ENCODE measurements around the gene RNLS.
A peak's percentile ranks its signal among the peaks of the same experiment; 100 is the strongest.

RNLS gene

GRCh38 chr10:88457660-88458059 is 125.5 kb downstream of the RNLS start:
- Histone ChIP-seq H3K9me3 (ENCODE audit: low read length) (no peaks in the 10 kb centered on the region), H3K9ac (ENCODE audit: low read length) (no peak overlapping the region), H2AFZ (ENCODE audit: low read length) (no peak overlapping the region), H3K9me2 (ENCODE audit: low read depth, low read length) (no peaks in the 10 kb centered on the region), H3K36me3 (ENCODE audit: insufficient read depth, low read length) (no peaks in the 10 kb centered on the region), H3K79me2 (ENCODE audit: insufficient read depth, low read length) (no peaks in the 10 kb centered on the region), H4K20me1 (ENCODE audit: insufficient read depth, low read length) (no peaks in the 10 kb centered on the region), H3K4me1 (ENCODE audit: insufficient read depth, low read length, severe bottlenecking) (no peaks in the 10 kb centered on the region), H3F3A (ENCODE audit: insufficient read depth, low read length) (no peaks in the 10 kb centered on the region), H3K4me2 (ENCODE audit: low read length) (no peak overlapping the region), H3K27me3 (ENCODE audit: insufficient read depth, low read length) (no peaks in the 10 kb centered on the region), H3K27ac (ENCODE audit: low read depth, low read length, poor library complexity, severe bottlenecking) (no peak overlapping the region), H3K4me3 (ENCODE audit: low read depth, low read length, poor library complexity, severe bottlenecking) (no peak overlapping the region)
- TF ChIP-seq EZH2 (IDR thresholded peaks at IDR 0.05; ENCODE audit: borderline replicate concordance, low read length) = no peak
- TF ChIP-seq CTCF (IDR thresholded peaks at IDR 0.05; ENCODE audit: low read length) = peak; percentile 8; the same call in 1 of the 2 replicates

- H3K36me3 ChIP-seq (ENCODE audit: insufficient read depth, low read length) = no peaks in the 10 kb centered on the region
- H3K4me1 ChIP-seq (ENCODE audit: insufficient read depth, low read length, severe bottlenecking) = no peaks in the 10 kb centered on the region
- no peaks in the 10 kb centered on the region for H3K9me2 ChIP-seq (ENCODE audit: low read depth, low read length)
- H3K9ac ChIP-seq (ENCODE audit: low read length) = no peak overlapping the region
- H3K4me2 ChIP-seq (ENCODE audit: low read length) = no peak overlapping the region
- no peaks in the 10 kb centered on the region for H4K20me1 ChIP-seq (ENCODE audit: insufficient read depth, low read length)
- no peak overlapping the region for H3K27ac ChIP-seq (ENCODE audit: low read depth, low read length, poor library complexity, severe bottlenecking)
- no peak for TF ChIP-seq EZH2 (IDR thresholded peaks at IDR 0.05; ENCODE audit: borderline replicate concordance, low read length)
- no peak for TF ChIP-seq CTCF (IDR thresholded peaks at IDR 0.05; ENCODE audit: low read length)
- H3K4me3 ChIP-seq (ENCODE audit: low read depth, low read length, poor library complexity, severe bottlenecking) = no peak overlapping the region
- H3F3A ChIP-seq (ENCODE audit: insufficient read depth, low read length) = no peaks in the 10 kb centered on the region
- H2AFZ ChIP-seq (ENCODE audit: low read length) = no peak overlapping the region
- no peaks in the 10 kb centered on the region for H3K79me2 ChIP-seq (ENCODE audit: insufficient read depth, low read length)
- H3K27me3 ChIP-seq (ENCODE audit: insufficient read depth, low read length) = no peaks in the 10 kb centered on the region
- no peaks in the 10 kb centered on the region for H3K9me3 ChIP-seq (ENCODE audit: low read length)
Measured at GRCh38 chr10:88456730-88457129, 126.4 kb downstream of the RNLS start.

GRCh38 chr10:88455831-88456230 is 127.3 kb downstream of the RNLS start:
- Histone ChIP-seq H3K9ac (ENCODE audit: low read length) (no peak overlapping the region), H3K27ac (ENCODE audit: low read depth, low read length, poor library complexity, severe bottlenecking) (no peak overlapping the region), H3K79me2 (ENCODE audit: insufficient read depth, low read length) (no peaks in the 10 kb centered on the region), H3K4me1 (ENCODE audit: insufficient read depth, low read length, severe bottlenecking) (no peaks in the 10 kb centered on the region), H3K9me2 (ENCODE audit: low read depth, low read length) (no peaks in the 10 kb centered on the region), H3F3A (ENCODE audit: insufficient read depth, low read length) (no peaks in the 10 kb centered on the region), H3K4me2 (ENCODE audit: low read length) (no peak overlapping the region), H3K27me3 (ENCODE audit: insufficient read depth, low read length) (no peaks in the 10 kb centered on the region), H2AFZ (ENCODE audit: low read length) (no peak overlapping the region), H3K9me3 (ENCODE audit: low read length) (no peaks in the 10 kb centered on the region), H3K36me3 (ENCODE audit: insufficient read depth, low read length) (no peaks in the 10 kb centered on the region), H3K4me3 (ENCODE audit: low read depth, low read length, poor library complexity, severe bottlenecking) (no peak overlapping the region), H4K20me1 (ENCODE audit: insufficient read depth, low read length) (no peaks in the 10 kb centered on the region)
- TF ChIP-seq CTCF (IDR thresholded peaks at IDR 0.05; ENCODE audit: low read length) = no peak
- no peak for TF ChIP-seq EZH2 (IDR thresholded peaks at IDR 0.05; ENCODE audit: borderline replicate concordance, low read length)

All from OCI-LY1 (cell line).